ACC112 (cell line): ENCODE results near the gene KBTBD12.

ENCODE experiments used
- H2AFZ ChIP-seq: fragments of 200-600 bp; sonication (generic); one replicate; pipeline ENCODE4 v1.6.0; 2017; ENCODE audit warnings: antibody characterized with exemption, low read length; ENCODE audit not compliant: unreplicated experiment
- H3K27ac ChIP-seq: fragments of 200-600 bp; sonication (generic); 2 replicates; pipeline ENCODE4 v1.5.1; 2014; ENCODE audit warnings: low read depth, mild to moderate bottlenecking, antibody characterized with exemption, low read length, moderate library complexity
- H3K27me3 ChIP-seq: fragments of 200-600 bp; sonication (generic); 2 replicates; pipeline ENCODE4 v1.6.1; 2014; ENCODE audit warnings: mild to moderate bottlenecking, antibody characterized with exemption, low read length, moderate library complexity, mixed read lengths; ENCODE audit not compliant: insufficient read depth
- H3K36me3 ChIP-seq: fragments of 200-600 bp; sonication (generic); 2 replicates; pipeline ENCODE4 v1.6.1; 2016; ENCODE audit warnings: mild to moderate bottlenecking, antibody characterized with exemption, low read length, moderate library complexity, mixed read lengths; ENCODE audit not compliant: insufficient read depth
- H3K4me1 ChIP-seq: fragments of 200-600 bp; sonication (generic); one replicate; pipeline ENCODE4 v1.6.1; 2016; ENCODE audit warnings: low read length, mixed read lengths; ENCODE audit not compliant: insufficient read depth, unreplicated experiment, control insufficient read depth
- H3K4me3 ChIP-seq: fragments of 200-600 bp; sonication (generic); 2 replicates; pipeline ENCODE4 v1.5.1; 2014; ENCODE audit warnings: mild to moderate bottlenecking, low read depth, low read length
- H3K79me2 ChIP-seq: fragments of 200-600 bp; sonication (generic); one replicate; pipeline ENCODE4 v1.6.0; 2016; ENCODE audit warnings: low read length; ENCODE audit not compliant: control insufficient read depth, unreplicated experiment, insufficient read depth

KBTBD12 gene

DNA sequence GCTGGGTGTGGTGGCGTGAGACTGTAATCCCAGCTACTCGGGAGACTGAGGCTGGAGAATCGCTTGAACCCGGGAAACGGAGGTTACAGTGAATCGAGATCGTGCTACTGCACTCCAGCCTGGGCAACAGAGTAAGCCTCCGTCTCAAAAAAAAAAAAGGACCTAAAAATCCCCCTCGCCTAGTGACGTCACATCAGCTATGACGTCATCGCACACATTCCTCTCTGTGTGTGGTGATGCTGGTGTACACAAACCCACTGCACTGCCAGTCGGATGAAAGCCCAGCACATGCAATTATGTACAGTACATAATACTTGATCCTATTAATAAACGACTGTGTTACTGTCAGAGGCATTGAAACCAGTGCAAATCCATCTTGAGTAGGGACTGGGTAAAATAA, 97.0 kb downstream of the KBTBD12 start:
- Histone ChIP-seq H3K4me3 (no peak overlapping the region), H3K4me1 (peaks cover 2% of the 10 kb centered on the region), H3K79me2 (no peaks in the 10 kb centered on the region), H3K27me3 (0 out of 2 replicates have a peak, but pooled peaks cover 1% of the 10 kb centered on the region), H3K27ac (no peak overlapping the region), H2AFZ (no peak overlapping the region), H3K36me3 (no peaks in the 10 kb centered on the region)

GRCh38 chr3:128014548-128014947, 99.5 kb downstream of the KBTBD12 start:
- H3K79me2 ChIP-seq, result no peaks in the 10 kb centered on the region

DNA sequence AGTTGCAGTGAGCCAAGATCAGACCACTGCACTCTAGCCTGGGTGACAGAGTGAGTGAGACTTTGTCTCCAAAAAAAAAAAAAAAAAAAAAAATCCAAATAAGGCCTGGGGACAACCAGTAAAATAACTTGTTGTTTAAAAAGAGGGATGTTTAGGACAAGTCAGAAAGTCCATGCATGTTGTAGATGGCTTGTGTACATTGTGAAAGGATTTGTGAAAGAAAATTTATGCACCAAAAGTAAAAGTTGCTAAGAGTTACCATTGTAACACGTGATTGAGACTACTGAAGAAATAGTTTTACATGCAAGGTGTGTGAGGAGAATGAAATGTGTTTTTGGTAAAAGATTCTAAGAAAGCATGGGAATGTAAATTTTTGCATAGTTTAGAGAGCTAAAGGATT, 101.5 kb downstream of the KBTBD12 start:
- Histone ChIP-seq H3K27ac (no peak overlapping the region), H3K36me3 (no peaks in the 10 kb centered on the region), H3K4me1 (no peaks in the 10 kb centered on the region), H2AFZ (no peak overlapping the region), H3K4me3 (no peak overlapping the region), H3K79me2 (no peaks in the 10 kb centered on the region), H3K27me3 (no peaks in the 10 kb centered on the region)

More at GRCh38 chr3:128014548-128014947, 99.5 kb downstream of the KBTBD12 start:
- Histone ChIP-seq H2AFZ (no peak overlapping the region), H3K27me3 (no peaks in the 10 kb centered on the region), H3K4me3 (no peak overlapping the region), H3K36me3 (no peaks in the 10 kb centered on the region), H3K27ac (no peak overlapping the region), H3K4me1 (no peaks in the 10 kb centered on the region)

GRCh38 chr3:128021768-128022372, 106.8 kb downstream of the KBTBD12 start:
- Histone ChIP-seq H3K27ac (no peak overlapping the region), H2AFZ (no peak overlapping the region), H3K79me2 (no peaks in the 10 kb centered on the region), H3K36me3 (no peaks in the 10 kb centered on the region), H3K4me3 (no peak overlapping the region), H3K27me3 (peaks cover 35% of the 10 kb centered on the region), H3K4me1 (no peaks in the 10 kb centered on the region)

GRCh38 chr3:128033102-128033501, 118.1 kb downstream of the KBTBD12 start:
- no peaks in the 10 kb centered on the region for H3K36me3 ChIP-seq
- H3K4me1 ChIP-seq, result peaks cover 10% of the 10 kb centered on the region
- H2AFZ ChIP-seq, result no peak overlapping the region
- H3K27ac ChIP-seq, result no peak overlapping the region
- H3K4me3 ChIP-seq, result no peak overlapping the region
- H3K79me2 ChIP-seq, result no peaks in the 10 kb centered on the region
- H3K27me3 ChIP-seq, result no peaks in the 10 kb centered on the region

DNA sequence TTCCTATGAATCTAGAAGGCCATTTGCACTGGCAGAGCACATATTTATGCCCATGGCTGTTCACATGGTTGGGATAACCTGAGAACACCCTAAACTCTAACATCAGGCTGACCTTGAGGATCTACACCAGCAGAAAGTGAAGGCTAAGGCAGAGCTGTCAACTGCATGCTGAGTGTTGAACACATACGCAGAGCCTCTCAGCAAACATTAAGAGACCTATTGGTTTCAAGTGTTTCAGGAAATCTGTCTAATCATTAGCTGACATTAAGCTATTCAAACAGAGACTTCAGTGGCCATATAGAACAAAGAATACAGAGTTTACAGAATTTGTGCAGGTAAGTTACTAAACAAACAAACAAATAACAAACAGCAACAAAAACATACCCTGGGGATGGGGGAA, 121.1 kb downstream of the KBTBD12 start:
- H3K36me3 ChIP-seq, result no peaks in the 10 kb centered on the region
- H2AFZ ChIP-seq, result no peak overlapping the region
- H3K27me3 ChIP-seq, result no peaks in the 10 kb centered on the region
- peaks cover 10% of the 10 kb centered on the region for H3K4me1 ChIP-seq
- no peak overlapping the region for H3K4me3 ChIP-seq
- H3K27ac ChIP-seq, result no peak overlapping the region
- no peaks in the 10 kb centered on the region for H3K79me2 ChIP-seq
